ENCODE data around the gene CLCN2.
"Not testable (repeated sequence)": the region's sequence is repeated elsewhere in the genome, so short reads cannot be mapped to it uniquely, and the experiment has no call there.

CLCN2 gene

DNA sequence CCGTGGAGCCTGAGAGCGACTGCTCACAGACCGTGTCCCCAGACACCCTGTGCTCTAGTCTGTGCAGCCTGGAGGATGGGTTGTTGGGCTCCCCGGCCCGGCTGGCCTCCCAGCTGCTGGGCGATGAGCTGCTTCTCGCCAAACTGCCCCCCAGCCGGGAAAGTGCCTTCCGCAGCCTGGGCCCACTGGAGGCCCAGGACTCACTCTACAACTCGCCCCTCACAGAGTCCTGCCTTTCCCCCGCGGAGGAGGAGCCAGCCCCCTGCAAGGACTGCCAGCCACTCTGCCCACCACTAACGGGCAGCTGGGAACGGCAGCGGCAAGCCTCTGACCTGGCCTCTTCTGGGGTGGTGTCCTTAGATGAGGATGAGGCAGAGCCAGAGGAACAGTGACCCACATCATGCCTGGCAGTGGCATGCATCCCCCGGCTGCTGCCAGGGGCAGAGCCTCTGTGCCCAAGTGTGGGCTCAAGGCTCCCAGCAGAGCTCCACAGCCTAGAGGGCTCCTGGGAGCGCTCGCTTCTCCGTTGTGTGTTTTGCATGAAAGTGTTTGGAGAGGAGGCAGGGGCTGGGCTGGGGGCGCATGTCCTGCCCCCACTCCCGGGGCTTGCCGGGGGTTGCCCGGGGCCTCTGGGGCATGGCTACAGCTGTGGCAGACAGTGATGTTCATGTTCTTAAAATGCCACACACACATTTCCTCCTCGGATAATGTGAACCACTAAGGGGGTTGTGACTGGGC lies 16.7 kb downstream of the CLCN2 start:
- no peak for DNase-seq

DNA sequence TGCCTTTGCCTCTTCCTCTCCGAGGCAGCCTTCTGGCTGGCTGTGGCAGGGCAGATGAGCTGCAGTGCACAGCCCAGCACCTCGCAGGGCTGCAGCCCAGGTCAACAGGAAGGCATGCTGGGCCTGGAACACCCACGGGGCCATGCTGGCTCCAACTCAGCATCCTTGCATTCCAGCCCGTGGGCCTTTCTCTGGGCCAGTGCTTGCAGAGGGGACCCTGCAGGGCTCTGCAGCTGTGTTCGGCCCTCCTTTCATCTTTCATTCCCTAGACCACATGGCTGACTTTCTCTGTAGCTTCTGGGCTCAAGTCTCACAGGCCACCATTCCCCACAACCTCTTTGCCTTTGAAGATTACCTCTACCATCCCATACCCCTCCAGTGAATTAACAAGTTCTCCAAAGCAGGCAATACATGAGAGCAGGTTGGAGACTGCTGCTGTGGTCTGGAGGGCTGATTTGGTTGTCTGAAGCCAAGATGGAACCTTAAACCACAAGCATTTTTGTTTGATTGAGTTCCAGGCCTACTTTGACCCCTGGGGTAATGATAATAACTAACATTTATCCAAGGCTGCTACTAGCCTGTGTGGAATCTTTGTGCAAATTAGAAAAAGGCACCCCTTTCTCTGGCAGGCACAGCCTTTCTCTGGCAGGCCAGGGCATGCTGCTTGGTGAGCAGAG lies 18.1 kb downstream of the CLCN2 start:
- no peak for DNase-seq

DNA sequence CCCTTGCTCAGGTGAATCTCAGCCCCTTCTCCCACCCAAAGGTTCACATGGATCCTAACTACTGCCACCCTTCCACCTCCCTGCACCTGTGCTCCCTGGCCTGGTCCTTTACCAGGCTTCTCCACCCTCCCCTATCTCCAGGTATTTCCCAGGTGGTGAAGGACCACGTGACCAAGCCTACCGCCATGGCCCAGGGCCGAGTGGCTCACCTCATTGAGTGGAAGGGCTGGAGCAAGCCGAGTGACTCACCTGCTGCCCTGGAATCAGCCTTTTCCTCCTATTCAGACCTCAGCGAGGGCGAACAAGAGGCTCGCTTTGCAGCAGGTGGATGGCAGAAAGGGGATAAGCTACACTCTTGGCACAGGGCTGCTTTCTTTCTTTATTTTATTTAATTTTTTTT lies 19.5 kb downstream of the CLCN2 start:
- DNase-seq = no peak

DNA sequence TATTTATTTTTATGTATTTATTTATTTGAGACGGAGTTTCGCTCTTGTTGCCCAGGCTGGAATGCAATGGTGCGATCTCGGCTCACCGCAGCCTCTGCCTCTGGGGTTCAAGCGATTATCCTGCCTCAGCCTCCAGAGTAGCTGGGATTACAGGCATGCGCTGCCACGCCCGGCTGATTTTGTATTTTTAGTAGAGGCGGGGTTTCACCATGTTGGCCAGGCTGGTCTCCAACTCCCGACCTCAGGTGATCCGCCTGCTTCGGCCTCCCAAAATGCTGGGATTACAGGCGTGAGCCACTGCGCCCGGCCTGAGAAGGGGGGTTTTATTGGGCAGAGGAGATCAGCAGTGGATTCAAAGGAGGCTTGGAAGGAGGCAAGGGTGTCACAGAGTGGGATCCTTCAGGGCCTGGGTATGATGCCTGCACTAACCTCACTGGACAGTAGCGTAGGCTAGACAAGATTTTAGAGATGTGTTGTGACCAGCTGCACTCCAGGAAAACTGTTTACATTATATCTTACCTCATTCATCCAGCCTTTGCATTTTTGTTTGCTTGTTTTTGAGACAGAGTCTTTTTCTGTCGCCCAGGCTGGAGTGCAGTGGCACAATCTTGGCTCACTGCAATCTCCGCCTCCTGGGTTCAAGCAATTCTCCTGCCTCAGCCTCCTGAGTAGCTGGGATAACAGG lies 21.8 kb downstream of the CLCN2 start:
- DNase-seq = not testable (repeated sequence)

DNA sequence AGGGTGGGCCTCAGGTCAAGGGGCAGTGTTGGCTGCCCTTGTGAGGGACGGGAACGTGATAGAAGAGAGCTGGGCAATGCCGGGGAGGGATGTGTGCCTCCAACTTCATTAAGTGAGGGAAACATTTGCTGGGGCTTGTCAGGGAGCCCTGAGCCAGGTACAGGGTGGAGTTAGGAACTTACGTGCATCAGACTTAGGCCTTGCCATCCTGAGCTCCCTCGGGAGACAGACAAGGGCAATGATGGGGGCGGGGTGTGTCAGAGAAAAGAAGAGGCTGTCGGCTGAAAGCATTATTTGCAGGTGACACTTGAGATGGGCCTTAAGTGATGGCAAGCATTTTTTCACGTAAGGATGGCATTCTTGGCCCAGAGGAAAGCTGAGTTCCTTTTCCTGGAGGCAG lies 22.4 kb downstream of the CLCN2 start:
- peak; percentile 16 for DNase-seq

DNA sequence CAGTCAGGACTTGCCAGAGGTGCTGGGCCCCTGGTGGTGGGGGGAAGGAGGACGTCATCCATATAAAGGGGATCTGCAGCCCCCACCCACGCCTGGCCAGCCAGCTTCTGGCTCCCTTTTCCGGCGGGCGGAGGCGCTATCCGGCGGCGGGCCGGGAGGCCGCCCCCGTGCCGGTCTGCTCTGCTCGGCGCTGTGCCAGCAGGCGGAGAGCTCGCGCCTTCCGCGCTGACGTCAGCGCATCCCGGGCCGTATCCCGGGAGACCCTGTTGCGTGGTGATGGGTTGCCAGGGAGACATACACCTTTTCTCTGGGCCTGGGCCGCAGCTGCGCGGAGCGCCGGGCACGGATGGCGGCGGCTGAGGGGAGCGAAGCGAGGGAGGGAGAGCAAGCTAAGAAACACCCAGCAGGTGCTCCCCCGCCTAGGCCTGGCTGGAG lies 22.9 kb downstream of the CLCN2 start:
- DNase-seq = peak; percentile 75

DNA sequence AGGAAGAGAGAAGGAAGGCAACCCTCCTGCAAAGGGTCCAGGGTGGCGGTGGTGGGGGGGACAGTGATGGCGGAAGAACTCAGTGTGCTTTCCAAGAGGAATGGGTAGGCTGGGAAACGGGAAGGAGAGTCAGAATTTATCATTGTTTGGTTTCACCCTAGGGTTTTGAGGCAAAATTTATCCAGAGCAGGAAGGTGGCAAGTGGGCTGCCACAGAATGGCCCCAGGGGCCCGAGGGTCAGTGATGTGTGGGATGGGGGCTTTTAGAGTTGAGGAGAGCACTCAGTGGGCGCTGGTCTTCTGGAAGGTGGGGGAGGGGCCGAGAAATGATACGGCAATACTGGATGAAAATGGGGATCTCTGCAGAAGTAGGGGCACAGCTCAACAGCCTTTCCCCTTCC lies 23.4 kb downstream of the CLCN2 start:
- no peak for DNase-seq

DNA sequence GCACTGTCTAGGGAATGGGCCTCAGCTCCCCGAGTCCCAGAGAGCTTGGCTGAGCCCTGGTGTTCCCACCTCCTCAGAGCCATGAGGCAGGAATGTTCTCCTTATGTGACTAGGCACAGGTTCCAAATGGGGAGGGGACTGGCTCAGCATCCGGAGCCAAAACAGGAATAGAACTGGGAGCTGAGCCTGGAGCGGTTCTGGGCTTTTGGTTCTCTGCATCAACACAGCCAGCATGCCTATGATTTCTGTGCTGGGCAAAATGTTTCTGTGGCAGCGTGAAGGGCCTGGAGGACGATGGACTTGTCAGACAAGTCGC lies 24.0 kb downstream of the CLCN2 start, which contains the start of gene FAM131A:
Gene FAM131A (plus strand): TSS at position 202 of the 316 bp plus-strand sequence. CDS start 31 bp downstream, at position 233.
- no peak for DNase-seq

DNA sequence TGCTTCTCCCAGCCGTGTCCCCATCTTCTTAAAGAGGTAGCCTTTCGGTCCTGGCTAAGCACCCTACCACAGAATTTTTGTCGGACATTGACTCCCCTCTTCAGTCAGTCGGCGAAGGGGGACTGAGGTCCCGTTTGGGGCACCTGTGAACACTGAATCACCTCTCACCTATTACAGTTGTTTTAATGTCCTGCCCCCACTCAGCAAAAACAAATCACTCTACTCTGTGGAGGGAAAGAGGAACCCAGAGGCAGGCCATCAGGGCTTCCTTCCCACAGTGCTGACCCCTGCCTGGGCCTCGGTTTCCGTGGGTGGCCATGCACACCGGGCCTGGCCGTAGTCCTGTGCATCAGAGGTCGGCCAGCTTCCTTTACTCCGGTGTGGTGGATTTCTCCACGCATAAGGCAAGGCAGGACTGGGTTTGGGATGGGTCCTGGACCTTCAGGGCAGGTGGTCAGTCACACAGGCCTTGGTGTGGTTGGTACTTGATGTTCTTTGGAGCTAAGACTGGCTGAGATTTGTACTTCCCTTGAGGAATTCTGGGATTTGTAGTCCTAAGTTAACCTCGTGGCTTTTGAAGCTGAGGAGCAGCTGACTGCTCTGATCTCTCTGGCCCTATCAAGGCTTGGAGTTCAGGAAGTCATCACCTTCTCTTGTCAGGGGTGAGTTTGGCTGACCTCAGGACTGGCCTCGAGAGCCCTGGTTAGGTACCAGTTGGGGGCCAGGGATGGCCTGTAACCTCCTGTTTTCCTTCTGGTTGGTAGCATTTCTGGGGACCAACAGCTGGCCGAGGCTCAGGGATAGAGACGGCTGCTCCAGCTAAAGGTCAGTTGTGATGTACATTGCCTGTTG lies 24.6 kb downstream of the CLCN2 start:
- DNase-seq = peak; percentile 7

DNA sequence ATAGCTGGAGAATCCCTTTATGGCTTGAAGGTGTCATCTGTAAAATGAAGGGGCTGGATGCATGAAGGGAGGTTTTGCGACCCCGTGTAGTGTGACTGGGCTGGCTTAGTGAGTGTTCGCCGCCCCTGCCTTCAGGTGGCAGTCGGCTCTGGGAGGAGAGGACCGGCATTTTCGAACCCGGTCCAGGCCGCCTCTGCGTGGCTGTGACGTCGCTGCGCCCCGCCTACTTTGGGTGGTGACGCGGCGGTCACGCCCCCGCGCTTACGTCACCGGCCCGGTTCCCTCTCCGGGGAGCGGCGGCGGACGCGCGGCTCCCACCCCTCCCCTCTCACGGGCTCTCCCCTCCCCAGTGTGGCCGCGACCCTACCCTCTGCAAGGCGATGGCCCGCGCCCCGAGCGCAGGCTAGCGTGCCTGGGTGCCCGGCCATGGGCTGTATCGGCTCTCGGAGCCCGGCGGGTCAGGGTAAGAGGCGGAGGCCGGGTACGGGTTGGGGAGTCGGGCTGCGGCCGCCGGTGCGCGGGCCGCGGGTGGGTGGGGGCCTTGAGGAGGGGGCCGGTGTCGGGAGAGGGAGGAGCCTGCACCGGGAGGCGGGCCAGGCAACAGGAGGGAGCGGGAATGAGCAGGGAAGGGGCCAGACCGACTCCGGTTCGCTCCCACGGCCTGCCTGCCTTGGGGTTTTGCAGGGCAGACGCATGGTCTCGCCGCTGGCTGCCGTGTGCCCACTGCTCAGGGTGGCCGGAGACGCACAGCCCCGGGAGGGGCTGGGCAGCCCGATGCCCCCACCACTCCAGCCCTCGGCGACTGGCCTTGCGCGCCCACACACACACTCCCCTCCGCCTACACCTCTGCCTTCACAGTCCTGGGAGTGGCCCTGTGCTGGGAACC lies 25.5 kb downstream of the CLCN2 start:
- DNase-seq = peak; percentile 41

DNA sequence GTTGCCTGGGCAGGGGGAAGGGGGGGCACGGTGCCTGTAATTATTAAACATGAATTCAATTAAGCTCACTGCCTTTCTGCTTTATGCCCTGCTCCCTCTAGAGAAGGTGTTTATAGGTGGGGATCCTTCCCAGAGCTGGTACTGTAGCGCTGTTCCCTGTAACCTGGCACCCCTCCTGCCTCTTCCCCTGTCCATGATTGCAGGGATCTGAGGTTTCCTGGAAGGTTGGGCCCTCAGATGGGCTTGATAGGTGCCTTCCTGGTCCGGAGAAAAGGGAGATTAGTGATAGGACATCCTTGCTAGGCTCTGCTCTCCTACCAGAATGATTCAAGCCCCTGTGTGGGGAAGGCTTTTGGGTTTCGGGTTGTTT lies 26.1 kb downstream of the CLCN2 start:
- DNase-seq = no peak

DNA sequence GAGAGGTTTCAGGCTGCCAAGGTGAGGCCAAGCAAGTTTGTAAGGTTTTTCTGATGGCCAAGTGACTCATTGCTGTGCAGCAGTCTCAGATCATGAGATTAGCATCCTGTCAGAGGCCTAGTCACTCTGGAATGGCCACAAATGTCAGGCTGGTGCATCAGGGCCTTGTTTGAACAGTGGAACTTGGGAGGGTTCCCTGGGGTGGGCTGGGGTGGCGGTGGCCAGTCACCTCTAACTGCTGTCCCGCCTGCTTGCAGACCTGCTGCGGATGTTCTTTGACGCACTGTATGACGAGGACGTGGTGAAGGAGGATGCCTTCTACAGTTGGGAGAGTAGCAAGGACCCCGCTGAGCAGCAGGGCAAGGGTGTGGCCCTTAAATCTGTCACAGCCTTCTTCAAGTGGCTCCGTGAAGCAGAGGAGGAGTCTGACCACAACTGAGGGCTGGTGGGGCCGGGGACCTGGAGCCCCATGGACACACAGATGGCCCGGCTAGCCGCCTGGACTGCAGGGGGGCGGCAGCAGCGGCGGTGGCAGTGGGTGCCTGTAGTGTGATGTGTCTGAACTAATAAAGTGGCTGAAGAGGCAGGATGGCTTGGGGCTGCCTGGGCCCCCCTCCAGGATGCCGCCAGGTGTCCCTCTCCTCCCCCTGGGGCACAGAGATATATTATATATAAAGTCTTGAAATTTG lies 26.8 kb downstream of the CLCN2 start:
- no peak for DNase-seq

DNA sequence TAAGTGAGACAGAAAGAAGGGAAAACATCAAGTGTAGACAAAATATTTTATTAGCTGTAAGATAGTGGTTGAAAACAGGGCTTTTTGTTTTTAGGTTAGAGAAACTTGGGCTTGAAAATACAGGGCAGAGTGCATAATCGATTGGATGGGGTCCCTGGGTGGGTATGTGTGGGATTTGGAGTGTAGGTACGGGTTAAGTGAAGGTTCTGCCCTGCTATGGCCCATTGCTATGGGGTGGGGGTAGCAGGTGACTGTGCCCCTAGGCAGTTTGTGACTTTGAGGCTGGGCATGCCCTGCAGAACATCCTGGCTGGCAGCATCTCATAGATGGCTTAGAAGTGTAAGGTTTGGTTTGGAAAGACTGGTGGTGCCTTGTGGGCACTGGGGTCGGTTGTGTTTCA lies 27.7 kb downstream of the CLCN2 start:
- DNase-seq = no peak

DNA sequence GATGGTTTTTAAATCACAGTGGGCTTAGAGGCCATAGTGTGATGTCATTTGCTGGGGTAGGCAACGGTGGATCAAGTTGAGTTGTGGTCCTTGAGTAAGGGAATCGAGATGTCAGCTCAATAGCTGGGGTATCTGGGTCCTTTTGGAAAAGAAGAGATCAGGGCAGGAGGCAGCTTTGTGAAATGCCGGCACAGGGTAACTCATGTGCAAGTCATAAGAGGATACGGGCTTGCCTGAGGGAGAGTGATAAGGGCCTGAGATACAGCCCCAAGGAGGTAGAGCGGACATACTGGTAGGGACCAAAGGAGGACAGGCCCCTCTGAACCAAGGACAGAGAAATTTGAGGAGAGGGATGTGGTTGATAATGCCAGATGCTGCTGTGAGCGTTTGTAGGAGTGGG lies 28.2 kb downstream of the CLCN2 start:
- no peak for DNase-seq

DNA sequence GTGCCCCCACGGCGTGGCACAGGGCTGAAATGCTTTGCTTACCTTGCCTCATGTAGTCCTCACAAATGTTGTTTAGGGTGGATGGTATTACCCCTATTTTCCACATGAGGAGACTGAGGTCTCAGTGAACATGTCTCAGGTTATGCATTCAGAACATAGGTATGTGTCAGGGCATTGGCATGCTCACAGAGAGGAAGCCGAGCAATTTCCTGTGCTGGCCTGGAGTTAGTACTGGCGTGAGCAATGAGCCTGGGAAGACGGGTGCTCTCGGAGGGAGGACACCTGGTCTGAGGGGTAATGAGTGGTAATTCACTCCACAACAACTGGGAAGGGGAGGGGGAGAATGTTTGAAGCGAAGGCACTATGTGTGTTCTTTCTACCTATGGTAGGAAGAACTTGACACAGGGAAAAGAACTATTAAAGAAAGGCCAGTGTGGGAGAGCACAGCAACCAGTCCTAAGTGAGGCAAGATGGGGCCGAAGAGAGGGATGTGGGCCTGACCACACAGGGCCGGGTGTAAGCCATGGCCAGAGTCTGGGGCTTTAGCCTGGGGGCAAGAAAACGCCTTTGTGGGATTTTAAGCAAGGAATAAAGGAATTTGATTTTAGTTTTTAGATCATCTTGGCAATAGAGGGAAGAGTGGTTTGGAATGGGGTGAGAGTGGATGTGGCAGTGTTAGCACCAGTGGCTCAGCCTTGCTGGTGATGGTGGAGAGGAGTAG lies 28.9 kb downstream of the CLCN2 start:
- DNase-seq = no peak

DNA sequence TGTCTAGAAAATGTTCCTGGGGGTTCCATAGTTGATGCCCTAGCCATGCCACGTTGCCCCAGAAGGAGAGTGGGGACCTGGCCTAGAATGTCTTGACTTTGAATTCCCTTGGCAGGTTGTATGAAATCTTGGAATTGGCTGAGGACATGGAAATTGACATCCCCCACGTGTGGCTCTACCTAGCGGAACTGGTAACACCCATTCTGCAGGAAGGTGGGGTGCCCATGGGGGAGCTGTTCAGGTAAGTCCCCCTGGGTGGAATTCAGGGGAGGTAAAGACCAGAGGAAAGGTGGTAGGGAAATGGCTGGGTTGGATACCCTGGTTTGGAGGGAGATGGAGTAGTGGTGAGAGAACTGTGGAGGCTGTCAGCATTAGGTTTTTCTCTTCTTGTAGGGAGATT lies 32.9 kb downstream of the CLCN2 start:
- DNase-seq = no peak

DNA sequence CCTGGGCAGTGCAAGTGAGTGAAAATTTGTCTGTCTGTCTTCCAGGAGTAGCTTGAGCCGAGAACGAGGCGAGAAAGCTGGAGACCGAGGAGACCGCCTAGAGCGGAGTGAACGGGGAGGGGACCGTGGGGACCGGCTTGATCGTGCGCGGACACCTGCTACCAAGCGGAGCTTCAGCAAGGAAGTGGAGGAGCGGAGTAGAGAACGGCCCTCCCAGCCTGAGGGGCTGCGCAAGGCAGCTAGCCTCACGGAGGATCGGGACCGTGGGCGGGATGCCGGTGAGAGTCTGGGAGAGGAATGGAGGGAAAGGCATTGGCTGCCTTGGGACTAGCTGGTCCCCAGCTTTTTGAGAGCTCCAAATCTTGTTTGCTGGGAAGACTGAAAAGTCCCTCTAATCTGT lies 34.2 kb downstream of the CLCN2 start:
- no peak for DNase-seq

DNA sequence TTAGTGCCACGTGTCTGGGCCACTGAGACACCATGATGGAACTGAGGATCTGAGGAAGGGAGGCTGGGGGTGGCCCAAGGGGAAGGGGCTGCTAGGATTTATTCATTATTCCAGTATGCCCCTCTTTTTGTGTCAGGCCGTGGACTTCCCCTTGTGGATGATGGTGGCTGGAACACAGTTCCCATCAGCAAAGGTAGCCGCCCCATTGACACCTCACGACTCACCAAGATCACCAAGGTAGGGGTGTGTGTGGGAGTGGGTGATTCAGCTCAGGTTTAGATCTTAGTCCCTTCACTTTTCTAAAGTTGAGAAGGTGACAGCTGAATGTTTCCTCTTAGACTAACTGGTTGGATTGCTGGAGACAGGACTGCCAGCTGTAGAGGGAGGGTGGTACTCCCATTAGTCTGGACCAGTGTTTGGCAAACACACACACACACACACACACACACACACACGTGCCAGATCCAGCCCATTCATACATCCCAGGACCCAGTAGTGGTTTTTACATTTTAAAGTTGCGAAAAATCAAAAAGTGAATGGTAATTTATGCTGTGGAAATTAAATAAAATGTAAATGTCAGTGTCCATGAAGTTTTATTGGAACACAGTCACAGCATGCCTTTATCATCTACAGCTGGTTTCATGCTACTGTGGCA lies 35.6 kb downstream of the CLCN2 start:
- no peak for DNase-seq

DNA sequence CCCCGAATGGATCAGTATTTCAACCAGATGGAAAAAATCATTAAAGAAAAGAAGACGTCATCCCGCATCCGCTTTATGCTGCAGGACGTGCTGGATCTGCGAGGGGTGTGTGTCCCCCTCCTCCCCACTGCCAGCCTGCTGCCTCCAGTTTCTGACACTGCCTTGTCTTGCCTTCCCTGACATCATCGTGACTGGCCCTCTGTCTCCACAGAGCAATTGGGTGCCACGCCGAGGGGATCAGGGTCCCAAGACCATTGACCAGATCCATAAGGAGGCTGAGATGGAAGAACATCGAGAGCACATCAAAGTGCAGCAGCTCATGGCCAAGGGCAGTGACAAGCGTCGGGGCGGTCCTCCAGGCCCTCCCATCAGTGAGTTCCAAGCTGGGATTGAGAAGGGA lies 36.1 kb downstream of the CLCN2 start:
- no peak for DNase-seq

DNA sequence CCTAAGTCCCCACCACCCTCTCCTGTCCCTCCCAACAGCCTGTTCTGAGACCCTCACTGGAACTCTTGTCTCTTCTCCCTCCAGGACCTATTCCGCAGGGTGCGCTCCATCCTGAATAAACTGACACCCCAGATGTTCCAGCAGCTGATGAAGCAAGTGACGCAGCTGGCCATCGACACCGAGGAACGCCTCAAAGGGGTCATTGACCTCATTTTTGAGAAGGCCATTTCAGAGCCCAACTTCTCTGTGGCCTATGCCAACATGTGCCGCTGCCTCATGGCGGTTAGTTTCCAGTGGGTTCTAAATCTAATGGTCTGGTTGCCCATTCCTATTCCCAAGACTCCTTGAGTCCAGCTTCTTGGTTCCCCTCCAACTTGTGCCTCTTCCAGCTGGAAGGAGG lies 37.7 kb downstream of the CLCN2 start:
- DNase-seq = no peak
